HEK293 (cell line): ENCODE data around the gene PIP5KL1.

Experiments
- CTCF ChIP-seq: fragments of 450-650 bp; formaldehyde crosslinking; IDR thresholded peaks from 2 replicates; pipeline ENCODE4 v1.5.1; 2016; ENCODE audit warnings: missing biosample characterization, missing genetic modification characterization
- GLI4 ChIP-seq: fragments of 450-650 bp; formaldehyde crosslinking; IDR thresholded peaks from 2 replicates; pipeline ENCODE4 v1.5.1; 2016; ENCODE audit warnings: missing biosample characterization, missing genetic modification characterization
- ZNF10 ChIP-seq: fragments of 450-650 bp; formaldehyde crosslinking; IDR thresholded peaks from 2 replicates; pipeline ENCODE4 v1.5.1; 2017; ENCODE audit warnings: missing biosample characterization, missing genetic modification characterization
- ZNF138 ChIP-seq: fragments of 450-650 bp; formaldehyde crosslinking; IDR thresholded peaks from 2 replicates; pipeline ENCODE4 v1.5.1; 2016; ENCODE audit warnings: missing biosample characterization, missing genetic modification characterization, borderline replicate concordance
- ZNF18 ChIP-seq: fragments of 450-650 bp; formaldehyde crosslinking; IDR thresholded peaks from 2 replicates; pipeline ENCODE4 v1.5.1; 2016; ENCODE audit warnings: missing biosample characterization, missing genetic modification characterization
- ZNF560 ChIP-seq: fragments of 450-650 bp; formaldehyde crosslinking; IDR thresholded peaks from 2 replicates; pipeline ENCODE4 v1.5.1; 2017; ENCODE audit warnings: missing biosample characterization, missing genetic modification characterization, borderline replicate concordance
- ZNF580 ChIP-seq: fragments of 450-650 bp; formaldehyde crosslinking; IDR thresholded peaks from 2 replicates; pipeline ENCODE4 v1.5.1; 2016; ENCODE audit warnings: missing biosample characterization, missing genetic modification characterization
- ZNF777 ChIP-seq: fragments of 450-650 bp; formaldehyde crosslinking; IDR thresholded peaks from 2 replicates; pipeline ENCODE4 v1.5.1; 2017; ENCODE audit warnings: missing biosample characterization, missing genetic modification characterization, borderline replicate concordance

GRCh38 chr9:127941062-127941960, 10.7 kb upstream of the PIP5KL1 start:
- TF ChIP-seq ZNF560 (no peak), ZNF777 (no peak), GLI4 (tag by site-specific recombination) (no peak), CTCF (tag by site-specific recombination) (no peak), ZNF18 (tag by site-specific recombination) (no peak), ZNF138 (no peak), ZNF580 (tag by site-specific recombination) (no peak), ZNF10 (tag by site-specific recombination) (no peak)
